GM21528 (cell line): Measurements from ENCODE around the gene KLHL36.
"Not testable (repeated sequence)": the region's sequence is repeated elsewhere in the genome, so short reads cannot be mapped to it uniquely, and the experiment has no call there.

Experiments
- ATAC-seq: cut with Tn5 transposase; IDR thresholded peaks from one replicate; pipeline ENCODE4 v1.9.1; 2021; ENCODE audit warnings: mild to moderate bottlenecking, moderate library complexity; ENCODE audit not compliant: unreplicated experiment, low FRiP score

Gene KLHL36

GRCh38 chr16:84690088-84690819, 41.9 kb downstream of the KLHL36 start:
- no peak for ATAC-seq

DNA sequence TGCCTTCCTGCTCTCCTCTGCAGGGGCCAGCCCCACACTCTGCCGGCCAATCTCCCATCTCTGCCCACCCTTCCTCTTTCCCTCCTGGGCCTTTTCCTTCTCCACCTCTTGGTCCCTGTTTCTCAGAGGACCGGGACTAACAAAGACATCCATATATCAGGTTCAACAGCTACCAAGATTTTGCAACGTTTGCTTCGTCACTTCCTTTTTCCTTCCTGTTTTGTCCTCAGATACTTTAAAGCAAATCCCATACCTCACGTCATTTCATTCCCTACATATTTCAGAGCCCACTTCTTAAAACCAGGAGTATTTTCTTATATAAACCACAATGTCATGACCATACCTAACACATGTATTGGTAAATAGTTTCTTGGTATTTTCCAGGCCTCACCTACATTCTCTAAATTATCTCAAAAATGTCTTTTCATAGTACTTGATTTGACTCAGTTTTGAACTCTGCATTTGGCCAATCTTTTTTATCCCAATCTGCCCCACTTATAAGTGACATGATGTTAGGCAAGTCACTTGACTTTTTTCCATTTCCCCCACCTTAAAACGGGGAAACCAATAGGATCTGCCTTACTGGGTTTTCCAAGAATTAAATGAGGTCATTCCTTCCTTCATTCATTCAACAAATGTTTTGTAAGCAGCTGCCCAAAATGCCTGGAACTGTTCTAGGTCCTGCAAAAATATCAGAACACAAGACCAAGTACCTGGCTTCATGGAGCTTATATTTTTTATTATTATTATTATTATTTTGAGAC, 44.3 kb downstream of the KLHL36 start:
- ATAC-seq, result no peak

DNA sequence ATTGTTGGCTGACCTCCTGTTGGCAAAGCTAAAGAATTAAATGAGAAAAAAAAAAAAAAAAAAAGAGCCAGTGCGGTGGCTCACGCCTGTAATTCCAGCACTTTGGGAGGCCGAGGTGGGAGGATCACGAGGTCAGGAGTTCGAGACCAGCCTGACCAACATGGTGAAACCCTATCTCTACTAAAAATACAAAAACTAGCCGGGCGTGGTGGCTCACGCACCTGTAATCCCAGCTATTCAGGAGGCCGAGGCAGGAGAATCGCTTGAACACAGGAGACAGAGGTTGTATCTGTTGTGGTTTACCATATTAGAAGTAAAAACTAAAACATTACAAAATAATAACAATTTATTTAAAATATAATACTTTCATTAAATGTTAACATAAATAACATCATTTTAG, 45.6 kb downstream of the KLHL36 start:
- ATAC-seq, result not testable (repeated sequence)

GRCh38 chr16:84694980-84695379, 46.7 kb downstream of the KLHL36 start:
- ATAC-seq, result no peak

- no peak for ATAC-seq
Measured at GRCh38 chr16:84699147-84699711, 50.9 kb downstream of the KLHL36 start.

GRCh38 chr16:84699712-84700445, 51.6 kb downstream of the KLHL36 start, which contains the start of gene USP10:
Gene USP10 (plus strand): TSS chr16:84700000. CDS start chr16:84700091, 91 bp downstream.
- peak; percentile 69 for ATAC-seq

DNA sequence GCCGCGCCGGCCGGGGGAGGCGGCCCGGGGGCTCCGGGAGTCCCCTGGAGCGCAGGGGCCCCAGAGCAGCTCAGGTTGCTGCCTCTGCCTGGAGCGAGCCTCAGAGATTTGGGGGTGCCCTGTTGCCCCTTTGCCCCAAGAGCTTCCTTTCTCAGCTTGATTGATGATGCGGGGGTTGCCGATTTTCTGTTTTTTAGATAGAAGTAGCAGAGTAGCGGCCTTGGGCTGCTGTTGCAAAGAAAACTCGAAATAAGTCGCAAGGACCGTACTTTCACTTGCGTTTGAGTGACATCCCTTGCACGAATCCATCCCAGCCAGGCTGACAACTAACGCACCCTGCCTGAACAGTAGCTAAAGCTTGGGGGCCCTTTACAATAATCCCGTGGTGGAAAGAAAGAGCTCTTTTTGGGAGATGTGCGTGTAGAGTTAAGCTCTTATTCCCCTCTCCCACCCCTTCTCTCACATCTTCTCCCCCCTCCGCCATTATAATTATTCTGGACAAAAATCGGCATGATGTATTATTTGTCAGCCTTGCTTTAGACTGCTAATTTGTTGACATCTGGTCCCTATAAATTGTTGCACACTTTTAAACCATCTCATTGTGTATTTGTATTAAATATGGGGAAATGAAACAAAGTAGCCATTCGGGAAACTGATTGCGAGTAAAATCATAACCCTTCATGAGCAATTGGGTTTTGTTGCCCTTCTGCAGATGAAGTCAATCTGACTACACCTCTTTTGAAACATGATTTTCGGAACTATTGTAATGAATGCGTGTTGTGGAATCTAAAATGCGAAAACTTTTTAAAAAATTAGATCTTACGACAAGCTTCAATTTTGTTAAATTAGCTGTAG, 52.4 kb downstream of the KLHL36 start:
- peak; percentile 43 for ATAC-seq

- no peak for ATAC-seq
Measured at GRCh38 chr16:84703681-84704080, 55.4 kb downstream of the KLHL36 start.

DNA sequence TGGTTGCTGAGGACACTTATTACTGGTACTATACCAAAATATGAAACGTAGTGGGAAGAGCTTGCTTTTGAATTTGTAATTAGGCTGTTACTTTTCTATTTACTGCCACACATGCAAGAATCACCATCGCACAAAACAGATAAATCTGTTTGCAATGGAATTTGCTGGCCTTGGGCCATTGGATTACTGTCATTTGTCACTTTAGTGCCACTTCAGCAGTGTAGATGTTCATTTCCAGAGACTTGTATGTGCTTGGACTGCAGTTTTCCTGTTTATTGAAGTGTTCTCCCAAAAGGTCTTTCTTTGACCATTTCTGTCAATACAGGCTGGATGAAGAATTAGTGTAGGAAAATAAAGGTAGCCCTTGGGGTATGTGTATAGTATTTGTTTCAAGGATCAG, 55.9 kb downstream of the KLHL36 start:
- ATAC-seq, result no peak

- ATAC-seq, result no peak
Measured at GRCh38 chr16:84706856-84707255, 58.5 kb downstream of the KLHL36 start.

GRCh38 chr16:84709609-84710008, 61.3 kb downstream of the KLHL36 start:
- no peak for ATAC-seq

GRCh38 chr16:84710686-84711085, 62.4 kb downstream of the KLHL36 start:
- no peak for ATAC-seq
